Stimulated activated naive CD8-positive, alpha-beta T cell treated with anti-CD3 and anti-CD28 coated beads, Interleukin-15, Interleukin-2, amounts not matched to agents 100 ng/mL and 50 ng/mL, for 24 hours (primary cell): ENCODE data around the gene RFK.

Experiments
- H3K27ac Mint-ChIP-seq: one replicate; pipeline ENCODE4 v1.8.0; 2021; ENCODE audit warnings: mild to moderate bottlenecking, mixed read lengths
- H3K27me3 Mint-ChIP-seq: one replicate; pipeline ENCODE4 v1.8.0; 2021; ENCODE audit warnings: mixed read lengths
- H3K36me3 Mint-ChIP-seq: one replicate; pipeline ENCODE4 v1.8.0; 2021; ENCODE audit warnings: low read depth, mixed read lengths
- H3K4me1 Mint-ChIP-seq: one replicate; pipeline ENCODE4 v1.8.0; 2021; ENCODE audit warnings: low read depth, mixed read lengths
- H3K4me3 Mint-ChIP-seq: one replicate; pipeline ENCODE4 v1.8.0; 2021; ENCODE audit warnings: mild to moderate bottlenecking, mixed read lengths
- H3K9me3 Mint-ChIP-seq: one replicate; pipeline ENCODE4 v1.8.0; 2021; ENCODE audit warnings: mixed read lengths

Gene RFK

GRCh38 chr9:76342201-76342600, 52.0 kb downstream of the RFK start:
- Mint-ChIP-seq H3K4me3 (no peak overlapping the region), H3K27ac (no peak overlapping the region), H3K9me3 (no peaks in the 10 kb centered on the region), H3K4me1 (no peaks in the 10 kb centered on the region), H3K36me3 (no peaks in the 10 kb centered on the region), H3K27me3 (peaks cover 28% of the 10 kb centered on the region)

GRCh38 chr9:76341616-76342015, 52.6 kb downstream of the RFK start:
- Mint-ChIP-seq H3K27me3 (peaks cover 25% of the 10 kb centered on the region), H3K4me1 (no peaks in the 10 kb centered on the region), H3K27ac (no peak overlapping the region), H3K9me3 (no peaks in the 10 kb centered on the region), H3K36me3 (no peaks in the 10 kb centered on the region), H3K4me3 (no peak overlapping the region)

- Mint-ChIP-seq H3K27ac (no peak overlapping the region), H3K4me3 (no peak overlapping the region), H3K9me3 (no peaks in the 10 kb centered on the region), H3K27me3 (peaks cover 26% of the 10 kb centered on the region), H3K36me3 (no peaks in the 10 kb centered on the region), H3K4me1 (no peaks in the 10 kb centered on the region)
Measured at GRCh38 chr9:76338418-76338817, 55.8 kb downstream of the RFK start.

- Mint-ChIP-seq H3K9me3 (no peaks in the 10 kb centered on the region), H3K27ac (no peak overlapping the region), H3K4me1 (no peaks in the 10 kb centered on the region), H3K4me3 (no peak overlapping the region), H3K27me3 (peaks cover 15% of the 10 kb centered on the region), H3K36me3 (no peaks in the 10 kb centered on the region)
Measured at GRCh38 chr9:76336027-76336426, 58.2 kb downstream of the RFK start.
